Hepatocyte (in vitro differentiated cells): ENCODE data around the gene UQCRHL.

Experiments
- CTCF ChIP-seq: fragments of 200-600 bp; sonication (generic); IDR thresholded peaks from 2 replicates; pipeline ENCODE4 v1.5.1; 2016; ENCODE audit warnings: antibody characterized with exemption, mild to moderate bottlenecking; ENCODE audit not compliant: poor library complexity
- EZH2 ChIP-seq: fragments of 200-600 bp; sonication (generic); IDR thresholded peaks from 2 replicates; pipeline ENCODE4 v1.6.1; 2016; ENCODE audit warnings: antibody characterized with exemption, mild to moderate bottlenecking, borderline replicate concordance
- EZH2phosphoT487 ChIP-seq: fragments of 200-600 bp; sonication (generic); IDR thresholded peaks from one replicate; pipeline ENCODE4 v1.6.1; 2018; ENCODE audit warnings: antibody characterized with exemption, mild to moderate bottlenecking, low read depth, moderate library complexity; ENCODE audit not compliant: unreplicated experiment, severe bottlenecking

- TF ChIP-seq CTCF = no peak
- TF ChIP-seq EZH2 = no peak
- TF ChIP-seq EZH2phosphoT487 = no peak
These were observed 49.4 kb upstream of the UQCRHL start for GRCh38 chr1:15856888-15857287.
